Measurements from ENCODE around the gene ARHGAP12.

DNA sequence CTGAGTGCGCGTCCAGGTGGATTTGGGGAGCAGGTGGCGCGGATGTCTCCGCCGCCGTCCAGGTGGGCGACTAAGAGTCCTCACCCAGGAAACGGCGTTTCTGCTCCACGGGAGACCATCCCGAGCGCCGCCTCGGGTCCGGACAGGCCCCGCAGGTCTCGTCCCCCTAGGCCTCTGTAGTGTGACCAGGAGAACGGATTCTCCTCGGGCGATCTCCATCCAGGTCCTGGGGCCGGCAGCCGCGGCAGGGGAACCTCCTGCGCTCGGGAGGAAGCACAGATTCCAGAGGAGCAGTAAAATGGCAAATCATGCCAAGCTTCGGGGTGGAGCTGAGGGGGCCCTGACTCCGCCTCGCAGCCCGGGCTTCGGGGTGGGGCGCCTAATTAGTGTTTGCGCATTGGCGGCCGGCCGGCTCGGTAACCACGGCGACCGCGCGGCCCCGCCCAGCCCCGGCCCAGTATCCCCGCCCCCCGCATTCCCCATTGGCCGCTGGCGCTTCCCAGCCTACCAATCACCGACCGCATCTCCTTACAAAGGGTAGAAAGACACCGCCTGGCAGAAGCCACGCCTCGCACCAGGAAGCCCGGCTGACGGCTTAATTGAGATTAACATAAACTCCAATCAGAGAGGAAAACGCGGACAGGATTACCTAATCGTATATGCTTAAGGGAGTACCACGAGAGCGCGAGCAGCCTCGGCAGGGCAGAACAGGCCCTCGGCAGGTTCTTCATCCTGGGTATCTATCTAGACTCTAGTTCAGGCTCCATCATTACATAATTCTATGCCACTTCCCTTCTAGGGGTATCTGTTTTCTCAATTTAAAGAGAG, 168.6 kb downstream of the ARHGAP12 start:
- TF ChIP-seq CTCF (conservative IDR thresholded peaks at IDR 0.05 in 1 of 2, IDR thresholded peaks at IDR 0.05 in 1 of 2; ENCODE audit: extremely low read depth in 1 of 2, insufficient read depth in 1 of 2, low read depth in 1 of 2, low read length in 2 of 2) (no peak), EZH2 (IDR thresholded peaks at IDR 0.05; ENCODE audit: borderline replicate concordance, low read length) (no peak)

Measured in mammary epithelial cell (primary cell).